Heart left ventricle (tissue), 16 donors: ENCODE data around the gene PHACTR1. TPM values are rescaled to one million over a fixed set of nuclear protein-coding genes. Genes with fewer than 3 reads are reported as not detected.

Experiments
- ATAC-seq, 4 donors: fragments of 200-7000 bp; cut with Tn5 transposase; one replicate each; pipeline ENCODE4 v1.9.1; 2020 to 2022; ENCODE audit warnings: moderate library complexity in 4 of 4, mild to moderate bottlenecking in 3 of 4, moderate number of reproducible peaks in 1 of 4
- DNase-seq, 5 donors: peaks; one replicate each; pipeline ENCODE4 v3.0.0-alpha.2; 2020
- H3K27ac ChIP-seq, 12 donors: fragments of 200-600 bp; sonication (generic) in 4 of 12; one replicate each; pipeline versions ENCODE4 v1.5.0 to v1.8.0; 2016 to 2022; ENCODE audit warnings: mild to moderate bottlenecking in 2 of 12
- H3K27me3 ChIP-seq, 9 donors: fragments of 200-600 bp; sonication (generic) in 2 of 9; one replicate each; pipeline versions ENCODE4 v1.5.1 to v1.8.0; 2016 to 2022; ENCODE audit warnings: mild to moderate bottlenecking in 3 of 9
- H3K36me3 ChIP-seq, 9 donors: fragments of 200-600 bp; sonication (generic) in 2 of 9; one replicate each; pipeline versions ENCODE4 v1.5.0 to v1.8.0; 2018 to 2022; ENCODE audit warnings: mild to moderate bottlenecking in 2 of 9
- H3K4me1 ChIP-seq, 12 donors: fragments of 200-600 bp; sonication (generic) in 4 of 12; one replicate each; pipeline versions ENCODE4 v1.5.0 to v1.8.0; 2016 to 2022; ENCODE audit warnings: mild to moderate bottlenecking in 3 of 12
- H3K4me3 ChIP-seq, 12 donors: fragments of 200-600 bp; sonication (generic) in 4 of 12; one replicate each; pipeline versions ENCODE4 v1.5.0 to v1.8.0; 2017 to 2022; ENCODE audit warnings: mild to moderate bottlenecking in 9 of 12, moderate library complexity in 4 of 12
- H3K9me3 ChIP-seq, 12 donors: fragments of 200-600 bp; sonication (generic) in 4 of 12; one replicate each; pipeline versions ENCODE4 v1.5.0 to v1.8.0; 2016 to 2022; ENCODE audit warnings: mild to moderate bottlenecking in 1 of 12
- CTCF ChIP-seq, 12 donors: fragments of 200-600 bp; sonication (generic) in 4 of 12; IDR thresholded peaks; one replicate each; pipeline versions ENCODE4 v1.5.0 to v1.8.0; 2018 to 2022; ENCODE audit warnings: antibody characterized with exemption in 12 of 12, mild to moderate bottlenecking in 5 of 12
- POLR2A ChIP-seq, 2 donors: fragments of 450-650 bp; IDR thresholded peaks; one replicate each; pipeline ENCODE4 v1.6.1; 2017; ENCODE audit warnings: antibody characterized with exemption in 2 of 2, mild to moderate bottlenecking in 2 of 2, moderate library complexity in 2 of 2
- WGBS, 4 donors: extraction: QIAGEN DNeasy Blood & Tissue Kit in 2 of 4; methylation state at CpG; one replicate each; pipeline versions ENCODE4 v1.1.5 to v1.1.7; 2013 to 2018; 5-methylcytosine and 5-hydroxymethylcytosine counted together
- intact Hi-C, 10 donors: fragments of 100-400 bp; cut with DNase I; formaldehyde crosslinking; loops; one replicate each; pipeline versions ENCODE4 v1.11.1 to v1.14.2; 2022
- polyA plus RNA-seq, 2 donors: library from polyadenylated mRNA; stranded (reverse); fragments of 200-250 nt; gene quantifications; one replicate each; pipeline ENCODE4 v1.2.3, GENCODE V29; 2013
- total RNA-seq, 9 donors: library from RNA; depleted of rRNA in 2 of 9; stranded (reverse); fragments of >200 nt in 2 of 9; fragmentation: NEBNext Ultra II Directional in 3 of 9; extraction: Animal tissue kit (Norgen Biotek cat#: 25700) in 3 of 9; gene quantifications; one replicate each; pipeline versions ENCODE4 v1.1.0 to v1.2.4, GENCODE V29; 2016 to 2023
- donor health status: ischemic (EF 13 %, LVEDD 7.1; RV severe dilation, severe dysfunction).
- donor health status: healthy with polysubstance abuse.
- donor health status: DM: no; HTN: yes; CAD: no.
- donor health status: DM: no; HTN: no; CAD: no.
- donor health status: ischemic (EF 25% LVEDD 6.9; RV normal size, moderate dysfunction).
- donor health status: ischemic (EF 25% LVEDD 5.7; RV mildly dilated, moderate dysfunction).
- donor health status: healthy.
- donor health status: DM: yes; HTN: yes; CAD: no.
- donor health status: ischemic (EF 35%, LVEDD 5.7; RV mildly dilated, moderate dysfunction).
- donor health status: nonischemic (EF 11% LVEDD 7.7; RV severe dilation, severe dysfunction).
- donor health status: DM: yes; HTN: yes; CAD: no.
- donor health status: PGD.
- donor health status: ischemic (EF 29% LVEDD 5.4; RV normal size, mild dysfunction).
- donor health status: nonischemic (EF 23%, LVEDD 6.1; RV moderate dilation, normal function).

PHACTR1 gene
- total and polyA plus RNA-seq, 11 donors, result 21.2 to 238 (median 87.4) TPM

GRCh38 chr6:13180538-13180937 is 464.0 kb downstream of the PHACTR1 start:
- Histone ChIP-seq H3K27ac (no peak overlapping the region), H3K27me3 (no peaks in the 10 kb centered on the region), H3K9me3 (no peaks in the 10 kb centered on the region), H3K4me3 (no peak overlapping the region), H3K4me1 (peaks cover 0 to 12% (median 4%) of the 10 kb centered on the region in 12 donors), H3K36me3 (peaks cover 0 to 16% (median 8%) of the 10 kb centered on the region in 9 donors)
- ATAC-seq, result no peak
- 76 to 85% (median 82%) methylated on average over 7 of the region's 7 CpGs for WGBS, 4 donors
- TF ChIP-seq POLR2A (IDR thresholded peaks at IDR 0.05), result no peak
- no peak for TF ChIP-seq CTCF (IDR thresholded peaks at IDR 0.05)
- intact Hi-C loops, result no loop called here
- no peak for DNase-seq

GRCh38 chr6:13181393-13181792 is 464.8 kb downstream of the PHACTR1 start:
- Histone ChIP-seq H3K36me3 (peaks cover 0 to 16% (median 8%) of the 10 kb centered on the region in 9 donors), H3K4me3 (no peak overlapping the region), H3K9me3 (no peaks in the 10 kb centered on the region), H3K27ac (no peak overlapping the region), H3K27me3 (no peaks in the 10 kb centered on the region), H3K4me1 (peaks cover 0 to 12% (median 4%) of the 10 kb centered on the region in 12 donors)
- ATAC-seq (no peak), DNase-seq (no peak)
- TF ChIP-seq CTCF (IDR thresholded peaks at IDR 0.05) (no peak), POLR2A (IDR thresholded peaks at IDR 0.05) (no peak)
- 67 to 76% (median 73%) methylated on average over 8 of the region's 8 CpGs for WGBS, 4 donors
- intact Hi-C loops, result no loop called here

- ATAC-seq, result no peak
- H3K27me3 ChIP-seq, result no peaks in the 10 kb centered on the region
- no peak for DNase-seq
- TF ChIP-seq CTCF (IDR thresholded peaks at IDR 0.05), result no peak
- no peak for TF ChIP-seq POLR2A (IDR thresholded peaks at IDR 0.05)
- no peaks in the 10 kb centered on the region for H3K9me3 ChIP-seq
- no peak overlapping the region for H3K4me3 ChIP-seq
- H3K27ac ChIP-seq, result no peak overlapping the region
- intact Hi-C loops, result no loop called here
- 66 to 85% (median 74%) methylated on average over 9 of the region's 9 CpGs for WGBS, 4 donors
- peaks cover 0 to 5% (median 0%) of the 10 kb centered on the region in 12 donors for H3K4me1 ChIP-seq
- H3K36me3 ChIP-seq, result peaks cover 0 to 16% (median 8%) of the 10 kb centered on the region in 9 donors
Measured at GRCh38 chr6:13183415-13184088, 467.0 kb downstream of the PHACTR1 start.

- ATAC-seq, result peak in 2 of 4 donors; percentile 21 to 29
- Histone ChIP-seq H3K4me1 (peaks cover 0 to 5% (median 0%) of the 10 kb centered on the region in 12 donors), H3K4me3 (no peak overlapping the region), H3K27ac (no peak overlapping the region), H3K36me3 (peaks cover 0 to 16% (median 8%) of the 10 kb centered on the region in 9 donors), H3K27me3 (no peaks in the 10 kb centered on the region), H3K9me3 (no peaks in the 10 kb centered on the region)
- TF ChIP-seq POLR2A (IDR thresholded peaks at IDR 0.05), result no peak
- TF ChIP-seq CTCF (IDR thresholded peaks at IDR 0.05), result no peak
- WGBS, 4 donors, result 64 to 77% (median 68%) methylated on average over 7 of the region's 7 CpGs
- intact Hi-C loops, result no loop called here
- no peak for DNase-seq
Measured at GRCh38 chr6:13184089-13184468, 467.5 kb downstream of the PHACTR1 start.
